ENCODE measurements around the gene NTN3.

- TF ChIP-seq CTCF (conservative IDR thresholded peaks at IDR 0.05 in 1 of 2, IDR thresholded peaks at IDR 0.05 in 1 of 2; ENCODE audit: extremely low read depth in 1 of 2, insufficient read depth in 1 of 2, low read depth in 1 of 2, low read length in 2 of 2) (no peak), EZH2 (IDR thresholded peaks at IDR 0.05; ENCODE audit: borderline replicate concordance, low read length) (no peak)
These were observed 14.4 kb upstream of the NTN3 start for GRCh38 chr16:2456551-2457153.

Data from mammary epithelial cell (primary cell).